Urinary bladder (tissue), 4 donors: ENCODE results near the gene MCTP1. TPM values are rescaled to one million over a fixed set of nuclear protein-coding genes. Genes with fewer than 3 reads are reported as not detected.

Experiments used
- DNase-seq: peaks from one replicate; pipeline ENCODE4 v3.0.0-alpha.2; 2015; ENCODE audit errors: extremely low spot score
- H3K27ac ChIP-seq: one replicate; pipeline ENCODE4 v1.5.1; 2013; ENCODE audit warnings: low read depth, mild to moderate bottlenecking, moderate library complexity
- H3K36me3 ChIP-seq: one replicate; pipeline ENCODE4 v1.6.1; 2013; ENCODE audit warnings: mild to moderate bottlenecking, moderate library complexity; ENCODE audit not compliant: insufficient read depth
- H3K4me1 ChIP-seq: one replicate; pipeline ENCODE4 v1.6.1; 2013; ENCODE audit warnings: mild to moderate bottlenecking, moderate library complexity; ENCODE audit not compliant: insufficient read depth
- H3K4me3 ChIP-seq: one replicate; pipeline ENCODE4 v1.5.1; 2013; ENCODE audit warnings: low read depth, low read length
- WGBS: extraction: QIAGEN DNeasy Blood & Tissue Kit; methylation state at CpG from one replicate; pipeline ENCODE4 v1.1.7; 2013; 5-methylcytosine and 5-hydroxymethylcytosine counted together
- polyA plus RNA-seq: library from polyadenylated mRNA; stranded (reverse); fragments of 200-250 nt; gene quantifications from one replicate; pipeline ENCODE4 v1.2.3, GENCODE V29; 2013
- total RNA-seq: library from RNA; depleted of rRNA; stranded (reverse); fragments of >200 nt; gene quantifications from one replicate; pipeline ENCODE4 v1.2.3, GENCODE V29; 2014
- donor health status: healthy with polysubstance abuse.
- donor health status: healthy.

MCTP1 gene
- total RNA-seq (45.7 TPM), polyA plus RNA-seq (10.5 TPM)

- DNase-seq = no peak
- H3K27ac ChIP-seq = no peak within 1 kb of the TSS
- no peaks in the 10 kb centered on the region for H3K4me1 ChIP-seq
- under 1% methylated on average over 83 of the region's 83 CpGs for WGBS
- peak within 1 kb of the TSS; percentile 57 for H3K4me3 ChIP-seq
- no peaks in the 10 kb centered on the region for H3K36me3 ChIP-seq
Measured at GRCh38 chr5:95284572-95285408, at the start of gene MCTP1. Gene MCTP1 (minus strand): TSS chr5:95285094.

- no peaks in the 10 kb centered on the region for H3K36me3 ChIP-seq
- no peak for DNase-seq
- 77% methylated on average over 3 of the region's 3 CpGs for WGBS
- H3K4me3 ChIP-seq = no peak overlapping the region
- no peaks in the 10 kb centered on the region for H3K4me1 ChIP-seq
- no peak overlapping the region for H3K27ac ChIP-seq
Measured at GRCh38 chr5:95332158-95332557, 47.3 kb upstream of the MCTP1 start.

- DNase-seq = no peak
- WGBS = 55% methylated on average over 3 of the region's 3 CpGs
- no peak overlapping the region for H3K4me3 ChIP-seq
- H3K27ac ChIP-seq = no peak overlapping the region
- no peaks in the 10 kb centered on the region for H3K4me1 ChIP-seq
- no peaks in the 10 kb centered on the region for H3K36me3 ChIP-seq
Measured at GRCh38 chr5:95331358-95331757, 46.5 kb upstream of the MCTP1 start.

- 61% methylated on average over 6 of the region's 6 CpGs for WGBS
Measured at GRCh38 chr5:95327211-95327610, 42.3 kb upstream of the MCTP1 start.

GRCh38 chr5:95317687-95318086 lies 32.8 kb upstream of the MCTP1 start:
- no peak overlapping the region for H3K27ac ChIP-seq
- 43% methylated on average over 4 of the region's 4 CpGs for WGBS
- no peak for DNase-seq

More at GRCh38 chr5:95327211-95327610, 42.3 kb upstream of the MCTP1 start:
- no peak overlapping the region for H3K4me3 ChIP-seq
- no peak overlapping the region for H3K27ac ChIP-seq
- no peak for DNase-seq
- no peaks in the 10 kb centered on the region for H3K36me3 ChIP-seq
- H3K4me1 ChIP-seq = no peaks in the 10 kb centered on the region

GRCh38 chr5:95317085-95317484 lies 32.2 kb upstream of the MCTP1 start:
- 86% methylated on average over 2 of the region's 2 CpGs for WGBS
- no peak overlapping the region for H3K27ac ChIP-seq
- DNase-seq = no peak
- no peaks in the 10 kb centered on the region for H3K4me1 ChIP-seq
- H3K36me3 ChIP-seq = no peaks in the 10 kb centered on the region
- no peak overlapping the region for H3K4me3 ChIP-seq

More at GRCh38 chr5:95317687-95318086, 32.8 kb upstream of the MCTP1 start:
- Histone ChIP-seq H3K4me3 (no peak overlapping the region), H3K4me1 (no peaks in the 10 kb centered on the region), H3K36me3 (no peaks in the 10 kb centered on the region)

GRCh38 chr5:95304711-95305110 lies 19.8 kb upstream of the MCTP1 start:
- WGBS = 88% methylated on average over 2 of the region's 2 CpGs
- DNase-seq = no peak
- Histone ChIP-seq H3K4me1 (no peaks in the 10 kb centered on the region), H3K27ac (no peak overlapping the region), H3K4me3 (no peak overlapping the region), H3K36me3 (no peaks in the 10 kb centered on the region)

- no peaks in the 10 kb centered on the region for H3K36me3 ChIP-seq
- H3K4me1 ChIP-seq = no peaks in the 10 kb centered on the region
- H3K4me3 ChIP-seq = no peak overlapping the region
- H3K27ac ChIP-seq = no peak overlapping the region
- WGBS = 82% methylated on average over 1 of the region's 1 CpG
- DNase-seq = no peak
Measured at GRCh38 chr5:95298651-95299050, 13.8 kb upstream of the MCTP1 start.

- Histone ChIP-seq H3K27ac (no peak overlapping the region), H3K36me3 (no peaks in the 10 kb centered on the region), H3K4me3 (no peak overlapping the region), H3K4me1 (no peaks in the 10 kb centered on the region)
- 88% methylated on average over 2 of the region's 2 CpGs for WGBS
- DNase-seq = no peak
Measured at GRCh38 chr5:95296291-95296690, 11.4 kb upstream of the MCTP1 start.

GRCh38 chr5:95285409-95285755 lies 488 bp upstream of the MCTP1 start:
- no peak for DNase-seq
- no peak overlapping the region for H3K27ac ChIP-seq
- no peak overlapping the region for H3K4me3 ChIP-seq
- no peaks in the 10 kb centered on the region for H3K4me1 ChIP-seq
- no peaks in the 10 kb centered on the region for H3K36me3 ChIP-seq
- 2% methylated on average over 13 of the region's 13 CpGs for WGBS

- Histone ChIP-seq H3K27ac (no peak overlapping the region), H3K4me3 (peak overlapping the region; percentile 57), H3K36me3 (no peaks in the 10 kb centered on the region), H3K4me1 (no peaks in the 10 kb centered on the region)
- under 1% methylated on average over 89 of the region's 89 CpGs for WGBS
- DNase-seq = no peak
Measured at GRCh38 chr5:95283761-95284571, 928 bp downstream of the MCTP1 start.

- 23% methylated on average over 10 of the region's 10 CpGs for WGBS
Measured at GRCh38 chr5:95283022-95283615, 1.8 kb downstream of the MCTP1 start.

GRCh38 chr5:95281226-95281625 lies 3.7 kb downstream of the MCTP1 start:
- WGBS = 46% methylated on average over 2 of the region's 2 CpGs

More at GRCh38 chr5:95283022-95283615, 1.8 kb downstream of the MCTP1 start:
- Histone ChIP-seq H3K36me3 (no peaks in the 10 kb centered on the region), H3K4me1 (no peaks in the 10 kb centered on the region), H3K27ac (no peak overlapping the region), H3K4me3 (no peak overlapping the region)
- DNase-seq = no peak

More at GRCh38 chr5:95281226-95281625, 3.7 kb downstream of the MCTP1 start:
- H3K4me1 ChIP-seq = no peaks in the 10 kb centered on the region
- DNase-seq = no peak
- no peak overlapping the region for H3K27ac ChIP-seq
- H3K4me3 ChIP-seq = no peak overlapping the region
- H3K36me3 ChIP-seq = no peaks in the 10 kb centered on the region
